Measurements from ENCODE around the gene TEK.

The TEK gene

DNA sequence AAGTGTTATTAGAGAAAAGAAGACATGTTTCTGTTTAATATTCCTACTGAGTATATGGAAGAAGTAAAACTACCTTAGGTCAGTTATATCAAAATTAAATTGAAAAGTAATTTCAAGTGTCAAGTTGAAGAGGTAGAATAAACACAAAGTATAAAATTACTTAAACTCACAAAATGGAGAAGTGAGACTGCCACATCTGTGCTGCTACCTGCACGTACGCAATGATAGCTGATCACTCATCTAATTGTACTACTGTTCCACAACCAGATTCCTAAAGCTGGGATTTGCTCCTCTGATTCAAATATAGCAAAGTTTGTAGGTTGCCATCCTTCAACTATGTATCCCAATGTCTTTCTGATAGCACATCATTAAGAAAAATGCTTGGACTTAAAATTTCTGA lies 163.1 kb downstream of the TEK start (continued):
- TF ChIP-seq MEIS1 (CRISPR knock-in tag; IDR thresholded peaks at IDR 0.05; ENCODE audit: borderline replicate concordance) (no peak), ZNF23 (tag by site-specific recombination; IDR thresholded peaks at IDR 0.05; ENCODE audit: borderline replicate concordance) (no peak)
- TF ChIP-seq, protein P1, sequence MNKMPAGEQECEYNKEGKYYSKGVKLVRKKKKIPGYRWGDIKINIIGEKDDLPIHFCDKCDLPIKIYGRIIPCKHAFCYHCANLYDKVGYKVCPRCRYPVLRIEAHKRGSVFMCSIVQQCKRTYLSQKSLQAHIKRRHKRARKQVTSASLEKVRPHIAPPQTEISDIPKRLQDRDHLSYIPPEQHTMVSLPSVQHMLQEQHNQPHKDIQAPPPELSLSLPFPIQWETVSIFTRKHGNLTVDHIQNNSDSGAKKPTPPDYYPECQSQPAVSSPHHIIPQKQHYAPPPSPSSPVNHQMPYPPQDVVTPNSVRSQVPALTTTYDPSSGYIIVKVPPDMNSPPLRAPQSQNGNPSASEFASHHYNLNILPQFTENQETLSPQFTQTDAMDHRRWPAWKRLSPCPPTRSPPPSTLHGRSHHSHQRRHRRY (tag by site-specific recombination; IDR thresholded peaks at IDR 0.05): no peak
- TF ChIP-seq, protein P2, sequence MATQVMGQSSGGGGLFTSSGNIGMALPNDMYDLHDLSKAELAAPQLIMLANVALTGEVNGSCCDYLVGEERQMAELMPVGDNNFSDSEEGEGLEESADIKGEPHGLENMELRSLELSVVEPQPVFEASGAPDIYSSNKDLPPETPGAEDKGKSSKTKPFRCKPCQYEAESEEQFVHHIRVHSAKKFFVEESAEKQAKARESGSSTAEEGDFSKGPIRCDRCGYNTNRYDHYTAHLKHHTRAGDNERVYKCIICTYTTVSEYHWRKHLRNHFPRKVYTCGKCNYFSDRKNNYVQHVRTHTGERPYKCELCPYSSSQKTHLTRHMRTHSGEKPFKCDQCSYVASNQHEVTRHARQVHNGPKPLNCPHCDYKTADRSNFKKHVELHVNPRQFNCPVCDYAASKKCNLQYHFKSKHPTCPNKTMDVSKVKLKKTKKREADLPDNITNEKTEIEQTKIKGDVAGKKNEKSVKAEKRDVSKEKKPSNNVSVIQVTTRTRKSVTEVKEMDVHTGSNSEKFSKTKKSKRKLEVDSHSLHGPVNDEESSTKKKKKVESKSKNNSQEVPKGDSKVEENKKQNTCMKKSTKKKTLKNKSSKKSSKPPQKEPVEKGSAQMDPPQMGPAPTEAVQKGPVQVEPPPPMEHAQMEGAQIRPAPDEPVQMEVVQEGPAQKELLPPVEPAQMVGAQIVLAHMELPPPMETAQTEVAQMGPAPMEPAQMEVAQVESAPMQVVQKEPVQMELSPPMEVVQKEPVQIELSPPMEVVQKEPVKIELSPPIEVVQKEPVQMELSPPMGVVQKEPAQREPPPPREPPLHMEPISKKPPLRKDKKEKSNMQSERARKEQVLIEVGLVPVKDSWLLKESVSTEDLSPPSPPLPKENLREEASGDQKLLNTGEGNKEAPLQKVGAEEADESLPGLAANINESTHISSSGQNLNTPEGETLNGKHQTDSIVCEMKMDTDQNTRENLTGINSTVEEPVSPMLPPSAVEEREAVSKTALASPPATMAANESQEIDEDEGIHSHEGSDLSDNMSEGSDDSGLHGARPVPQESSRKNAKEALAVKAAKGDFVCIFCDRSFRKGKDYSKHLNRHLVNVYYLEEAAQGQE (tag by site-specific recombination; IDR thresholded peaks at IDR 0.05): no peak

DNA sequence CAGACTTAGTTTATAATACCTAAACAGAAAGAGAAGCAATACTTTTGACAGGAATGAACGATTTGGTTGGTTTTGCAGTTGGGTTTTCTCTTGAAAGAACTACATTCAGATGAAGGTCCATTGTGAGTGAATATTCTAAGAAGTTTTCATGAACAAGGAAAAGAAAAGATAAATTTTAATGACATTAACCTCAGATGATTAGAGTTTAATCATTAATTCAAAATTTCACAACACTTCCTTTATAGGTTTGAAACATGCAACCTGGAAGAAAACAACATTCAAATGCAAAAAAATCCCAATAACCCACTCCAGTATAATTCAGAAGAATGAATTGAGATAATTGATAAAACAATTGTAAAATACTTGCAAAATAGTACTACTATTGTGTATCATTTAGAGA lies 164.2 kb downstream of the TEK start:
- no peak overlapping the region for H3K4me3 ChIP-seq (ENCODE audit: low read depth, low read length)
- H3K9me3 ChIP-seq (ENCODE audit: control insufficient read depth, insufficient read depth, low read depth, low read length): no peaks in the 10 kb centered on the region
- H3K4me1 ChIP-seq (ENCODE audit: control insufficient read depth, insufficient read depth, low read length): no peaks in the 10 kb centered on the region
- H3K36me3 ChIP-seq (ENCODE audit: control insufficient read depth in 2 of 2, insufficient read depth in 1 of 2, low read length in 2 of 2): no peaks in the 10 kb centered on the region
- CTCF ChIA-PET: interaction anchor here (1.2 to 2.0 kb wide), 2 partner anchors 25 to 237 kb away, joined by 3 to 8 read pairs; no protein-coding TSS in a partner anchor
- H3K27ac ChIP-seq (ENCODE audit: extremely low read depth, low read depth, low read length): no peak overlapping the region
- POLR2A ChIA-PET: no interaction called here
- no peak for TF ChIP-seq ZNF560 (tag by site-specific recombination; IDR thresholded peaks at IDR 0.05; ENCODE audit: borderline replicate concordance)

DNA sequence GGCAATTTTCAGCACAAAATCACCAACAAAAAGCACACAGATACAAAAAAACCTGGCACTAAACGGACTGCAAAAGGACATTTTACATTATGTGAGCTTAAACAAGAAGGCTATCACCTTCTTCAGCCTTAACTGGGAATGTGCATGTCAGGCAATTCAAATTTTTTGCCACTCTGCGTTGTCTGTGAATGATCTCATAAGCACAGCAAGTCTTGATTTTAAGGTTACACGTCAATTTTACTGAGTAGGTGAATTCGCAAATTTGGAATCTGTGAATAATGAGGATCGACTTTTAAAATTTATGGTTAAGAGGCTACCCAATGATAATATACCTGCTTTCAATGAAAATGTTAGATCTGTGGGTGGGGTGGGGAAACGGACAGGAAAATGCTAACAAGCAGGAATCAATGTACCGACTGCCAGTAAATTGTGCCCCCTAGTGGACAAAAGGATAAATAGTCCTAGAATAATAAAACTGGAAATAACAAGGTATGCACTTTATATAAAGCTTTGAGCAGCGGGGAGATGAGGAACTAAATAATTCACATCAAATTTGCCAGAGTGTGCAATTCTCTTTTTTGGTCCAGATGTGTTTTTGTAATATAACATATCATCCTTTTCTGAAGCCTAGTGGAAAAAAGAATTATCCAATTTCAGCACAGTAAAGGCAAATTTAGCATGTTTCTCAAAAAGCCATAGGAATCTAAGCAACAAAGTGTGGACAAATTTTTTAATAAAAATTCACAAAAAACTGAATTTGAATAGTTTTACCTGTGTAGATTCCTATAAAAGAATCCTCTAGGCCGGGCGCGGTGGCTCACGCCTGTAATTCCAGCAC lies 167.4 kb downstream of the TEK start:
- ChIA-PET CTCF (interaction anchor here (0.6 to 3.5 kb wide), 24 partner anchors 8 to 1693 kb away, joined by 3 to 39 read pairs (median 4); no protein-coding TSS in a partner anchor), POLR2A (no interaction called here)
- Histone ChIP-seq H3K4me1 (ENCODE audit: control insufficient read depth, insufficient read depth, low read length) (no peaks in the 10 kb centered on the region), H3K9me3 (ENCODE audit: control insufficient read depth, insufficient read depth, low read depth, low read length) (no peaks in the 10 kb centered on the region), H3K4me3 (ENCODE audit: low read depth, low read length) (no peak overlapping the region), H3K27ac (ENCODE audit: extremely low read depth, low read depth, low read length) (no peak overlapping the region), H3K36me3 (ENCODE audit: control insufficient read depth in 2 of 2, insufficient read depth in 1 of 2, low read length in 2 of 2) (no peaks in the 10 kb centered on the region)
- TF ChIP-seq ZEB2 (tag by site-specific recombination; IDR thresholded peaks at IDR 0.05) (no peak), ZNF670 (tag by site-specific recombination; IDR thresholded peaks at IDR 0.05; ENCODE audit: low read depth) (no peak), ZNF335 (tag by site-specific recombination; conservative IDR thresholded peaks at IDR 0.05) (0 out of 2 replicates have a peak, but pooled peaks have one; percentile 23), ZNF830 (tag by site-specific recombination; IDR thresholded peaks at IDR 0.05; ENCODE audit: low read depth) (no peak), ZNF274 (IDR thresholded peaks at IDR 0.05; ENCODE audit: low read length) (no peak), ZNF274 (tag by site-specific recombination; IDR thresholded peaks at IDR 0.05; ENCODE audit: borderline replicate concordance) (no peak), ZNF776 (tag by site-specific recombination; IDR thresholded peaks at IDR 0.05; ENCODE audit: borderline replicate concordance) (no peak), TRIM28 (IDR thresholded peaks at IDR 0.05; ENCODE audit: borderline replicate concordance, low read length) (no peak), ZNF701 (tag by site-specific recombination; IDR thresholded peaks at IDR 0.05) (no peak), ZNF529 (tag by site-specific recombination; IDR thresholded peaks at IDR 0.05; ENCODE audit: insufficient replicate concordance) (no peak), ZNF221 (tag by site-specific recombination; IDR thresholded peaks at IDR 0.05; ENCODE audit: borderline replicate concordance) (no peak), ZNF423 (tag by site-specific recombination; IDR thresholded peaks at IDR 0.05) (no peak), ZNF660 (tag by site-specific recombination; IDR thresholded peaks at IDR 0.05) (0 out of 2 replicates have a peak, but pooled peaks have one; percentile 25)
- TF ChIP-seq, protein P3, sequence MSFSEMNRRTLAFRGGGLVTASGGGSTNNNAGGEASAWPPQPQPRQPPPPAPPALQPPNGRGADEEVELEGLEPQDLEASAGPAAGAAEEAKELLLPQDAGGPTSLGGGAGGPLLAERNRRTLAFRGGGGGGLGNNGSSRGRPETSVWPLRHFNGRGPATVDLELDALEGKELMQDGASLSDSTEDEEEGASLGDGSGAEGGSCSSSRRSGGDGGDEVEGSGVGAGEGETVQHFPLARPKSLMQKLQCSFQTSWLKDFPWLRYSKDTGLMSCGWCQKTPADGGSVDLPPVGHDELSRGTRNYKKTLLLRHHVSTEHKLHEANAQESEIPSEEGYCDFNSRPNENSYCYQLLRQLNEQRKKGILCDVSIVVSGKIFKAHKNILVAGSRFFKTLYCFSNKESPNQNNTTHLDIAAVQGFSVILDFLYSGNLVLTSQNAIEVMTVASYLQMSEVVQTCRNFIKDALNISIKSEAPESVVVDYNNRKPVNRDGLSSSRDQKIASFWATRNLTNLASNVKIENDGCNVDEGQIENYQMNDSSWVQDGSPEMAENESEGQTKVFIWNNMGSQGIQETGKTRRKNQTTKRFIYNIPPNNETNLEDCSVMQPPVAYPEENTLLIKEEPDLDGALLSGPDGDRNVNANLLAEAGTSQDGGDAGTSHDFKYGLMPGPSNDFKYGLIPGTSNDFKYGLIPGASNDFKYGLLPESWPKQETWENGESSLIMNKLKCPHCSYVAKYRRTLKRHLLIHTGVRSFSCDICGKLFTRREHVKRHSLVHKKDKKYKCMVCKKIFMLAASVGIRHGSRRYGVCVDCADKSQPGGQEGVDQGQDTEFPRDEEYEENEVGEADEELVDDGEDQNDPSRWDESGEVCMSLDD (tag by site-specific recombination; IDR thresholded peaks at IDR 0.05): no peak
- TF ChIP-seq, protein P4, sequence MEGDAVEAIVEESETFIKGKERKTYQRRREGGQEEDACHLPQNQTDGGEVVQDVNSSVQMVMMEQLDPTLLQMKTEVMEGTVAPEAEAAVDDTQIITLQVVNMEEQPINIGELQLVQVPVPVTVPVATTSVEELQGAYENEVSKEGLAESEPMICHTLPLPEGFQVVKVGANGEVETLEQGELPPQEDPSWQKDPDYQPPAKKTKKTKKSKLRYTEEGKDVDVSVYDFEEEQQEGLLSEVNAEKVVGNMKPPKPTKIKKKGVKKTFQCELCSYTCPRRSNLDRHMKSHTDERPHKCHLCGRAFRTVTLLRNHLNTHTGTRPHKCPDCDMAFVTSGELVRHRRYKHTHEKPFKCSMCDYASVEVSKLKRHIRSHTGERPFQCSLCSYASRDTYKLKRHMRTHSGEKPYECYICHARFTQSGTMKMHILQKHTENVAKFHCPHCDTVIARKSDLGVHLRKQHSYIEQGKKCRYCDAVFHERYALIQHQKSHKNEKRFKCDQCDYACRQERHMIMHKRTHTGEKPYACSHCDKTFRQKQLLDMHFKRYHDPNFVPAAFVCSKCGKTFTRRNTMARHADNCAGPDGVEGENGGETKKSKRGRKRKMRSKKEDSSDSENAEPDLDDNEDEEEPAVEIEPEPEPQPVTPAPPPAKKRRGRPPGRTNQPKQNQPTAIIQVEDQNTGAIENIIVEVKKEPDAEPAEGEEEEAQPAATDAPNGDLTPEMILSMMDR (tag by site-specific recombination; IDR thresholded peaks at IDR 0.05): no peak; the same call in 1 of the 2 replicates
- TF ChIP-seq, protein P5, sequence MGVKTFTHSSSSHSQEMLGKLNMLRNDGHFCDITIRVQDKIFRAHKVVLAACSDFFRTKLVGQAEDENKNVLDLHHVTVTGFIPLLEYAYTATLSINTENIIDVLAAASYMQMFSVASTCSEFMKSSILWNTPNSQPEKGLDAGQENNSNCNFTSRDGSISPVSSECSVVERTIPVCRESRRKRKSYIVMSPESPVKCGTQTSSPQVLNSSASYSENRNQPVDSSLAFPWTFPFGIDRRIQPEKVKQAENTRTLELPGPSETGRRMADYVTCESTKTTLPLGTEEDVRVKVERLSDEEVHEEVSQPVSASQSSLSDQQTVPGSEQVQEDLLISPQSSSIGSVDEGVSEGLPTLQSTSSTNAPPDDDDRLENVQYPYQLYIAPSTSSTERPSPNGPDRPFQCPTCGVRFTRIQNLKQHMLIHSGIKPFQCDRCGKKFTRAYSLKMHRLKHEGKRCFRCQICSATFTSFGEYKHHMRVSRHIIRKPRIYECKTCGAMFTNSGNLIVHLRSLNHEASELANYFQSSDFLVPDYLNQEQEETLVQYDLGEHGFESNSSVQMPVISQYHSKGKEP (tag by site-specific recombination; IDR thresholded peaks at IDR 0.05): no peak

Measured in HEK293 (cell line).